ENCODE results near the gene PODXL2. TPM values are rescaled to one million over a fixed set of nuclear protein-coding genes. Genes with fewer than 3 reads are reported as not detected.

Gene PODXL2
- total and polyA plus RNA-seq, 2 experiments from 2014 or later, result 18.4 to 57.6 TPM

- H3K36me3 ChIP-seq (ENCODE audit: insufficient read depth), result peaks cover 39% of the 10 kb centered on the region
- no peak for DNase-seq (ENCODE audit: low spot score)
These were observed 7.0 kb upstream of the PODXL2 start for GRCh38 chr3:127622031-127622430.

More at GRCh38 chr3:127622031-127622430, 7.0 kb upstream of the PODXL2 start:
- ATAC-seq, result peak; percentile 20; the same call in 2 of the 3 replicates
- no peaks in the 10 kb centered on the region for H3K9me2 ChIP-seq (ENCODE audit: insufficient read depth)
- H3K27me3 Mint-ChIP-seq (ENCODE audit: insufficient read depth, low read depth, poor library complexity), result no peaks in the 10 kb centered on the region
- no peaks in the 10 kb centered on the region for H3K79me2 ChIP-seq (replicated peaks; ENCODE audit: insufficient read depth)
- peaks cover 63% of the 10 kb centered on the region for H3K36me3 Mint-ChIP-seq (ENCODE audit: low read depth)
- H3K4me3 ChIP-seq, result no peak overlapping the region
- H3K9me3 Mint-ChIP-seq, result no peaks in the 10 kb centered on the region
- no peaks in the 10 kb centered on the region for H3K4me1 ChIP-seq (ENCODE audit: insufficient read depth)
- no peak overlapping the region for H2AFZ ChIP-seq
- 0 out of 2 replicates have a peak, but pooled peaks cover 6% of the 10 kb centered on the region for H4K20me1 ChIP-seq (replicated peaks; ENCODE audit: insufficient read depth)
- no peaks in the 10 kb centered on the region for H3F3A ChIP-seq (replicated peaks; ENCODE audit: low read depth)
- no peak overlapping the region for H3K27ac Mint-ChIP-seq
- no peak overlapping the region for H3K4me2 ChIP-seq
- no peak overlapping the region for H3K4me3 Mint-ChIP-seq
- no peaks in the 10 kb centered on the region; the same call in 2 of the 3 replicates for H3K4me1 Mint-ChIP-seq
- TF ChIP-seq EZH2 (IDR thresholded peaks at IDR 0.05; ENCODE audit: low read depth, unreplicated experiment) (no peak), POLR2AphosphoS5 (IDR thresholded peaks at IDR 0.05; ENCODE audit: low read depth) (no peak), ZNF462 (CRISPR knock-in tag; IDR thresholded peaks at IDR 0.05) (no peak), NANOG (IDR thresholded peaks at IDR 0.05; ENCODE audit: borderline replicate concordance) (no peak), EZH2phosphoT487 (IDR thresholded peaks at IDR 0.05; ENCODE audit: unreplicated experiment) (no peak), STAT1 (IDR thresholded peaks at IDR 0.05; ENCODE audit: unreplicated experiment) (no peak), JUNB (IDR thresholded peaks at IDR 0.05; ENCODE audit: unreplicated experiment) (no peak), CTCF (conservative IDR thresholded peaks at IDR 0.05; ENCODE audit: low read depth in 2 of 2) (no peak), ZNF331 (CRISPR knock-in tag; IDR thresholded peaks at IDR 0.05; ENCODE audit: low read depth) (no peak), ZNF114 (CRISPR knock-in tag; IDR thresholded peaks at IDR 0.05) (no peak), CREB1 (CRISPR knock-in tag; IDR thresholded peaks at IDR 0.05; ENCODE audit: low read depth) (no peak)
- TF ChIP-seq, protein P1, sequence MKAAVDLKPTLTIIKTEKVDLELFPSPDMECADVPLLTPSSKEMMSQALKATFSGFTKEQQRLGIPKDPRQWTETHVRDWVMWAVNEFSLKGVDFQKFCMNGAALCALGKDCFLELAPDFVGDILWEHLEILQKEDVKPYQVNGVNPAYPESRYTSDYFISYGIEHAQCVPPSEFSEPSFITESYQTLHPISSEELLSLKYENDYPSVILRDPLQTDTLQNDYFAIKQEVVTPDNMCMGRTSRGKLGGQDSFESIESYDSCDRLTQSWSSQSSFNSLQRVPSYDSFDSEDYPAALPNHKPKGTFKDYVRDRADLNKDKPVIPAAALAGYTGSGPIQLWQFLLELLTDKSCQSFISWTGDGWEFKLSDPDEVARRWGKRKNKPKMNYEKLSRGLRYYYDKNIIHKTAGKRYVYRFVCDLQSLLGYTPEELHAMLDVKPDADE (IDR thresholded peaks at IDR 0.05), result no peak
- TF ChIP-seq, protein P2, sequence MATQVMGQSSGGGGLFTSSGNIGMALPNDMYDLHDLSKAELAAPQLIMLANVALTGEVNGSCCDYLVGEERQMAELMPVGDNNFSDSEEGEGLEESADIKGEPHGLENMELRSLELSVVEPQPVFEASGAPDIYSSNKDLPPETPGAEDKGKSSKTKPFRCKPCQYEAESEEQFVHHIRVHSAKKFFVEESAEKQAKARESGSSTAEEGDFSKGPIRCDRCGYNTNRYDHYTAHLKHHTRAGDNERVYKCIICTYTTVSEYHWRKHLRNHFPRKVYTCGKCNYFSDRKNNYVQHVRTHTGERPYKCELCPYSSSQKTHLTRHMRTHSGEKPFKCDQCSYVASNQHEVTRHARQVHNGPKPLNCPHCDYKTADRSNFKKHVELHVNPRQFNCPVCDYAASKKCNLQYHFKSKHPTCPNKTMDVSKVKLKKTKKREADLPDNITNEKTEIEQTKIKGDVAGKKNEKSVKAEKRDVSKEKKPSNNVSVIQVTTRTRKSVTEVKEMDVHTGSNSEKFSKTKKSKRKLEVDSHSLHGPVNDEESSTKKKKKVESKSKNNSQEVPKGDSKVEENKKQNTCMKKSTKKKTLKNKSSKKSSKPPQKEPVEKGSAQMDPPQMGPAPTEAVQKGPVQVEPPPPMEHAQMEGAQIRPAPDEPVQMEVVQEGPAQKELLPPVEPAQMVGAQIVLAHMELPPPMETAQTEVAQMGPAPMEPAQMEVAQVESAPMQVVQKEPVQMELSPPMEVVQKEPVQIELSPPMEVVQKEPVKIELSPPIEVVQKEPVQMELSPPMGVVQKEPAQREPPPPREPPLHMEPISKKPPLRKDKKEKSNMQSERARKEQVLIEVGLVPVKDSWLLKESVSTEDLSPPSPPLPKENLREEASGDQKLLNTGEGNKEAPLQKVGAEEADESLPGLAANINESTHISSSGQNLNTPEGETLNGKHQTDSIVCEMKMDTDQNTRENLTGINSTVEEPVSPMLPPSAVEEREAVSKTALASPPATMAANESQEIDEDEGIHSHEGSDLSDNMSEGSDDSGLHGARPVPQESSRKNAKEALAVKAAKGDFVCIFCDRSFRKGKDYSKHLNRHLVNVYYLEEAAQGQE (IDR thresholded peaks at IDR 0.05; ENCODE audit: unreplicated experiment), result no peak
- peaks cover 13% of the 10 kb centered on the region for H3K27me3 ChIP-seq (ENCODE audit: insufficient read depth)
- H3K27ac ChIP-seq (ENCODE audit: low read depth), result no peak overlapping the region
